Measurements from ENCODE around the gene SYT6.

GRCh38 chr1:114092186-114093062 lies 61.2 kb downstream of the SYT6 start:
- no peak for TF ChIP-seq POLR2A (IDR thresholded peaks at IDR 0.05)
- no peak for TF ChIP-seq POLR2AphosphoS5 (IDR thresholded peaks at IDR 0.05)
